ENCODE results near the gene NLGN4X.

The NLGN4X gene

GRCh38 chrX:6149060-6149872 lies 79.4 kb downstream of the NLGN4X start:
- no peak for DNase-seq

- DNase-seq = no peak
Measured at GRCh38 chrX:6134255-6134654, 94.4 kb downstream of the NLGN4X start.

DNA sequence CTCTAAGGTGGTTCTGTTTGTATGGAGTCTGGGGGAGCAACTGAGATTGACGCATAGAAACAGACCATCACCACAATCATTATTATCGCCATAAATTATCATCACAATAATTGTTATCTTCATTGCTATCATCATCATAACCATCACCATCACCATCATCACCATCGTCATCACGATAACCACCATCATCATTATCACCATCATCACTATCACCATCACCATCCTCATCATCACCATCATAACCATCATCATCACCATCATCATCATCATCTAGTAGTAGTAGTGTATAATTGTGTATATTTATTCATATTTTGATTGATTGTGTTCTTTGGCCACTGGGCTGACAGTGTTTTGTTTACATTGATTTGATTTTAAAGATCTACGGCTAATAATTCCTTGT lies 95.7 kb downstream of the NLGN4X start:
- DNase-seq = no peak

DNA sequence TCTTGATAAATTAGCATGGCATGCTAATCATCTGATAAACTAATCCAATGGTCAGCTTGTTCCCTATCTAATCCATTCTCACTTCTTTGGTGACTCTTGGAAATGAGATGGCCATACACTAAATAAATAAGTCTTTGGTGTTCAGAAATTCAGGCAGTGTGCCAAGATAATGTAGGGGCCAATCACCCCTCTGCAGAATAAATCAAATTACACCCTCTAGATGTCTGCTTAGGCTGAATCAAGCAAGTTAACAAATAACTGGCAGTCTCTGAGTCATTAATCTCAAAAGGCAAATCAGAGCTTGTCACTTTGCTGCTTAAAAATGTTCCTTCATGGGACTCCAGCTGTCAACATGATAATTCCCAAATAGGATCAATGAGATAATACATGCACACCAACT lies 97.4 kb downstream of the NLGN4X start:
- no peak for DNase-seq

- no peak for DNase-seq
Measured at GRCh38 chrX:6129195-6129594, 99.5 kb downstream of the NLGN4X start.

- DNase-seq = no peak
Measured at GRCh38 chrX:6120329-6120728, 108.3 kb downstream of the NLGN4X start.

DNA sequence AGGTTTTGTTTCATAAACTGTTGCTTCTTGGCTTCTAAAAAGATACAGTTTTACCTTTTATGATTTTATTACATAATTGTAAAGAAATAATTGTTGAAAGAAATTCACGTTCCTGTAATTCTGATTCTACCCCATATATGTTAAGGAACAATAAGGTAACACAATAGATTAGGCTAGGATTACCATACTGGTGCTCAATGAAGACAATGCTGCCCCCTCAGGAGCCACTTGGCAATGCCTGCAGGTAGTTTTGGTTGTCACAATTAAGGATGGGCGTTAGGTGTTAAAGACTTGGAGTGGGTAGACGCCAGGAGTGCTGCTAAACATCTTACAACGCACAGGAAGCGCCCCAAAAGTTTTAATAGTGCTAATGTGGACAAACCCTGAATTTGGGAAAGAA lies 133.2 kb downstream of the NLGN4X start:
- no peak for DNase-seq

DNA sequence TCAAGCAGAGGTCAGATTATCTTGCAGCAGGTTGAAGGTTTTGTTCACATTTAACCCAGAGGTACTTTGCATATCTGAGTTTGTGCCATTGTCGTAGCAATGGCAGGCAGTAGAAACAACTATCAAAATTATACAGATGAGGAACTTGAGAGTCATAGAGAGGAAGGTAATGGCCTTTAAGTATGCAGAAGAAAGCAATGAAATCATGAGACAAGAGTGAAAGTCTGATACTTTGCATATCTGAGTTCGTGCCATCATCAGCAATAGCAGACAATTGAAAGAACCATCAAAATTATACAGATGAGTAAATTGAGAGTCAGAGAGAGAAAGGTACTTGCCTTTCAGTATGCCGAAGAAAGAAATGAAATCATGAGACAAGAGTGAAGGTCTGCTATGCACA lies 154.1 kb downstream of the NLGN4X start:
- DNase-seq = no peak

- DNase-seq = no peak
Measured at GRCh38 chrX:6071731-6072130, 156.9 kb downstream of the NLGN4X start.

DNA sequence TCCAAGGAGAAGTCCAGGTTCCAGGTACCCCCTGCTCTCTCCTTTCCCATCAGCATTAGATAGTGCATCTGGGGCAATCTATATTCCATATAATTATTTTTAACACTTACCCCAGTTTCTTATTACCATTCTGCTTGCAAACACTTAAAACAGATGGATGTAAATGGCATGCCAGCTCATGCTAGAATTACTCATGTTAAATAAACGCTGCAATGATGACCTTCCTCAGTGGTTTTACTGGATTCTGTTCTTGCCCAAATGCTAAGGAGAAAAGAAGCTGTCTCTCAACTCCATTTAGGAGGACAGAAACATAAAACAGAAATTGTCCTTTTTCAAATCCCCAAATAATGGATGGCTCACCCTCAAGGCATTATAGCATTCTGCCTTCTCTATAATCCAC lies 161.1 kb downstream of the NLGN4X start:
- no peak for DNase-seq

- no peak for DNase-seq
Measured at GRCh38 chrX:6053141-6053540, 175.5 kb downstream of the NLGN4X start.

- DNase-seq = no peak
Measured at GRCh38 chrX:6052111-6052745, 176.4 kb downstream of the NLGN4X start.

DNA sequence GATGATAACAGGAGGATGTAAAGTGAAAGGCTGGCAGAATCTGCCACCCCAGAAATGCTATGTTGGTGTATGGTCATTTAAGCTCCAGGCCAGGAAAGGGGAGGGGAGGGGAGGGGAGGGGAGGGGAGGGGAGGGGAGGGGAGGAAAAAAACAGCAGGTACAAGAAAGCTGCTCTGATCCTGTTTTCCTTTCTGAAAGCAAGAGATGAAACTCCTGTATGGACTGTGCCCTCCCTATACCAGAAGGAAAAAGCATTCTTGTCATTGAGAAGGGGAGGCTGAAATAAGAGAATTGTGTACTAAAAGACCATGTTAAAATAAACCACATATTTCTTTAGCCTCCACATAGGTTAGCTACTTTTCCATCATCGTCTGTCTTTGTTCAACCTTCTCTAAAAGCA lies 179.5 kb downstream of the NLGN4X start:
- DNase-seq = no peak

- no peak for DNase-seq
Measured at GRCh38 chrX:6041630-6042029, 187.0 kb downstream of the NLGN4X start.

- DNase-seq = no peak
Measured at GRCh38 chrX:6029014-6029413, 199.7 kb downstream of the NLGN4X start.

DNA sequence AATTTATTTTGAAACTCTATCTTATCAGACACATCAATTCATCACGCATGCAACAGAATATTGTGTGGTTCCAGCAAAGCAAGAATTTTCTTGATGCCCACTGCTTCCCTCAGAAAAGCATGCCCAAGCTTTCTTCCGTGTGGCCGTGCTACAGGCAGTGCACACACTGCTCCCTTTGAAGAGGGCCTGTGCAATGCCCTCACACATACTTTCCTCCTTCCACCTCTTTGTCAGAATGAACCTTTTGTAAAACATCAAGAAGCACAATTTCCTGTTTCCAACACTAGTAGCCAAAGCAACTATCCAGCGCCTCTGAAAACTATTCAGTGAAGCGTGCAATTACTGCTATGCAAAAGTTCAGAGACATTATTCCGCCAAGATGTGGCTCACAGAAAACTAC lies 201.7 kb downstream of the NLGN4X start:
- no peak for DNase-seq

GRCh38 chrX:6026429-6026828 lies 202.2 kb downstream of the NLGN4X start:
- no peak for DNase-seq

DNA sequence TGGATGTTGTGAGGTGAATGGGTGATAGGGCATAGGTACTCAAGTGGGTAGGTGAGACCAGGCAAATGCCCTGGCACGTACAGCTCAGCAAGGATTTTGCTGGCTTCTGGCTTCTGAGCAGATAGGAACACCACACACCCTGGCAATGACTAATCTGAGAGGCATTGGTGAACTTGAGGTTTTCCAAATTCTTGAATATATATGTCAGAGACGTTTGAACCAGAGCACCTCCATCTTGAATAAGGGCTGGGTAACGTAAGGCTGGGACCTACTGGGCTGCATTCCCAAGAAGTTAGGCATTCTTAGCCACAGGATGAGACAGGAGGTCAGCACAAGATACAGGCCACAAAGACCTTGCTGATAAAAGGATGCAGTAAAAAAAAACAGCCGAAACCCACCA lies 204.5 kb downstream of the NLGN4X start:
- DNase-seq = no peak

- DNase-seq = peak in 1 of 2 donors; percentile 3
Measured at GRCh38 chrX:6021316-6022091, 207.2 kb downstream of the NLGN4X start.

- no peak for DNase-seq
Measured at GRCh38 chrX:6019076-6019475, 209.6 kb downstream of the NLGN4X start.

- DNase-seq = no peak
Measured at GRCh38 chrX:6015423-6015822, 213.2 kb downstream of the NLGN4X start.

GRCh38 chrX:6012357-6012756 lies 216.3 kb downstream of the NLGN4X start:
- DNase-seq = no peak

GRCh38 chrX:6005856-6006255 lies 222.8 kb downstream of the NLGN4X start:
- DNase-seq = no peak

DNA sequence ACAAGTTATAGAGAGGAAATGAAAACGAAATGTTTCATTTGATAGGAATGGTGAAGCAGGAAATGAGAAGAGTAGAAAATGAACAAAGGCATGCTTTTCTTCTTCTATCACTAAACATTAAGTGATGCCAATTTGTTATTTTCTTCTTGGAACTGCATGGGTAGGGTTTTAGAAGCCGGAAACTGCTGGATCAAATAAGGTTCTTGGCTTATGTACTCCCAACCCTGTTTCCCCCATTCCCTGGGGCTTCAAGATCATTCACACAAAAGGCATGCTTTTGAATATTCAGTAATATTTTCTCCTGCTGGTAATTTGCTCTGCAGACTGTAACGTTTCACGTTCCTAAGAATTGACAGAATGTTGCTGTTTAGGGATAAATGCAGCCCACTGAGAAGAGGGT lies 224.1 kb downstream of the NLGN4X start:
- DNase-seq = no peak
